ENCODE data around the gene HBG1. TPM values are rescaled to one million over a fixed set of nuclear protein-coding genes. Genes with fewer than 3 reads are reported as not detected.
"Not testable (repeated sequence)": the region's sequence is repeated elsewhere in the genome, so short reads cannot be mapped to it uniquely, and the experiment has no call there.

HBG1 gene
- polyA plus RNA-seq (2013, experiment 1 of 2; ENCODE audit: insufficient read length), result not detected
- polyA plus RNA-seq (2013, experiment 2 of 2; ENCODE audit: insufficient read length), result 0.47 TPM

DNA sequence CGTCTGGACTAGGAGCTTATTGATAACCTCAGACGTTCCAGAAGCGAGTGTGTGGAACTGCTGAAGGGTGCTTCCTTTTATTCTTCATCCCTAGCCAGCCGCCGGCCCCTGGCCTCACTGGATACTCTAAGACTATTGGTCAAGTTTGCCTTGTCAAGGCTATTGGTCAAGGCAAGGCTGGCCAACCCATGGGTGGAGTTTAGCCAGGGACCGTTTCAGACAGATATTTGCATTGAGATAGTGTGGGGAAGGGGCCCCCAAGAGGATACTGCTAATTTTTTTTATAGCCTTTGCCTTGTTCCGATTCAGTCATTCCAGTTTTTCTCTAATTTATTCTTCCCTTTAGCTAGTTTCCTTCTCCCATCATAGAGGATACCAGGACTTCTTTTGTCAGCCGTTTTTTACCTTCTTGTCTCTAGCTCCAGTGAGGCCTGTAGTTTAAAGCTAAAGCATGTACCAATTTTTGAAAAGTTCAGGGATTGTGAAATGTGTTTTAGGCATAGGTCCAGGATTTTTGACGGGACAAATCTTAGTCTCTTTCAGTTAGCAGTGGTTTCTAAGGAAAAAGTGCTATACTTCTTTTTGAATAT, at the start of gene HBG1:
TSS of gene HBG1 (minus strand) at position 51 of the 590 bp plus-strand sequence. CDS start 53 bp downstream, outside the sequence.
- DNase-seq, result not testable (repeated sequence)

DNA sequence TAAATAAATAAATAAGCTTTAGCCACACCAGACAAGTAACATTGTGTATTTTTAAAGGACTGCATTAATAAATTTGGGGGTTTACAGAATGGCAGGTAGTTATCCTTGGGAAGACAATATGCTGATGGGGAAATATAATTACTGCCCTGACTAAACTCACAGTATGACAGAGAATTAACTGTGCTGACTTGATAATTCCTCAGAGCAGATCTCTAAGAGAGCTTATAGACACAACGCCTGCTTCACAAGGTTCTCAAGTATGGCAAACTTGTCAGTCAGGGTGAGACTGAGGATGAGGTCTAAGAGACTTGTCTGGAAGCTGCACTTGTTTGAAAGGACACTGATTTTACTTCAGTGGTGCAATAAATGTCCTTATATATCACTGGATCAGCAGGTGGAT, 48.8 kb upstream of the HBG1 start:
- no peak for DNase-seq

DNA sequence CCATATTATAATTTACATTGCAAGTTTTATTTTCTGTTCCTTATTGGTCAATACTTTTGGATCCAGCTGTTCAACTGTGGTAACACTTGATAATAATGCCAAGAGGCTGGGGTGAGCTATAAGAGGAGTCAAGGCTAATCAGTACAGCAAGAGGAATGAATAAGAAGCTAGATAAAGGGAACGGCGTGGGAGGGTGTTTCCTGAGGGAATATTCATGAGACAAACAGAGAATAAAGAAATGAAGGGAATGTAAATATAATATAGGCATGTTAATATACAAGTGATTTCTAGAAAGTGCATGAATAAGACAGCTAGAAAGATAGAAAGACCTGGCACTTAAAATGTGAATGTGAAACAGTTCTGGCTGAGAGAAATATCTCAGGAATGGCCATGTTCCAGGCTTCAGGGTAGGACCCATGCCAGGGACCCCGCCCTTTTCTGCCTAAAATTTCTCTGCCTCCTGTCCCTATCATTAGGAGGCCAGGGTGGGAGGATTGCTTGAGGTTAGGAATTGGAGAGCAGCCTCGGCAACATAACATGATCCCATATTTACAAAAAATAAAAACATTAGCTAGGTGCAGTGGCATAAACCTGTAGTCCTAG, 48.2 kb upstream of the HBG1 start:
- no peak for DNase-seq

DNA sequence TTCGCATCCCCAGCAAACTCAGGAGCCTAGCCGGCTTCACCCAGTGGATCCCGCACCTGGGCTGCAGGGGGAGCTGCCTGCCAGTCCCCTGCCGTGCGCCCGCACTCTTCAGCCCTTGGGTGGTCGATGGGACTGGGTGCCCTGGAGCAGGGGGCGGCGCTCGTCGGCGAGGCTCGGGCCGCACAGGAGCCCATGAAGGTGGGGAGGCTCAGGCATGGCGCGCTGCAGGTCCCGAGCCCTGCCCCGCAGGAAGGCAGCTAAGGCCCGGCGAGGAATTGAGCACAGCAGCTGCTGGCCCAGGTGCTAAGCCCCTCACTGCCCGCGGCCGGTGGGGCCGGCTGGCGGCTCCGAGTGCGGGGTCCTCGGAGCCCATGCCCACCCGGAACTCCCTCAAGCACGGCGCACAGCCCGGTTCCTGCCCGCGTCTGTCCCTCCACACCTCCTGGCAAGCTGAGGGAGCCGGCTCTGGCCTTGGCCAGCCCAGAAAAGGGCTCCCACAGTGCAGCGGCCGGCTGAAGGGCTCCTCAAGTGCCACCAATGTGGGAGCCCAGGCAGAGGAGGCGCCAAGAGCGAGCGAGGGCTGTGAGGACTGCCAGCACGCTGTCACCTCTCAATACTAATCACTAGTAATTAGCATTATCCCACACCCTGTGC, 44.8 kb upstream of the HBG1 start:
- DNase-seq, result not testable (repeated sequence)

DNA sequence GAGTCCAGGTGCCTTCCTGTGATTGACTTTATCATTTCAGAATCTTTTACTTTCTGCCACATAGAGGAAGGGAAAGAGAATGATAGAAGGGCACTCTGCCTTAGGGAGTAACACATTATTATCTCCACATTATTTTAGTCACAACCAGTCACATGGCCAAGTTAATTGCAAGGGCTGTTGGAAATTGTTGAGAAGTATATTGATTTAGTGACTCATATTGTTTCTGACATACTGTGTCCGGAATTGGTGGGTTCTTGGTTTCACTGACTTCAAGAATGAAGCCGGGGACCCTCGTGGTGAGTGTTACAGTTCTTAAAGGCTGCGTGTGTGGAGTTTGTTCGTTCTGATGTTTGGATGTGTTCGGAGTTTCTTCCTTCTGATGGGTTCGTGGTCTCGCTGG, 43.4 kb upstream of the HBG1 start:
- DNase-seq, result no peak

DNA sequence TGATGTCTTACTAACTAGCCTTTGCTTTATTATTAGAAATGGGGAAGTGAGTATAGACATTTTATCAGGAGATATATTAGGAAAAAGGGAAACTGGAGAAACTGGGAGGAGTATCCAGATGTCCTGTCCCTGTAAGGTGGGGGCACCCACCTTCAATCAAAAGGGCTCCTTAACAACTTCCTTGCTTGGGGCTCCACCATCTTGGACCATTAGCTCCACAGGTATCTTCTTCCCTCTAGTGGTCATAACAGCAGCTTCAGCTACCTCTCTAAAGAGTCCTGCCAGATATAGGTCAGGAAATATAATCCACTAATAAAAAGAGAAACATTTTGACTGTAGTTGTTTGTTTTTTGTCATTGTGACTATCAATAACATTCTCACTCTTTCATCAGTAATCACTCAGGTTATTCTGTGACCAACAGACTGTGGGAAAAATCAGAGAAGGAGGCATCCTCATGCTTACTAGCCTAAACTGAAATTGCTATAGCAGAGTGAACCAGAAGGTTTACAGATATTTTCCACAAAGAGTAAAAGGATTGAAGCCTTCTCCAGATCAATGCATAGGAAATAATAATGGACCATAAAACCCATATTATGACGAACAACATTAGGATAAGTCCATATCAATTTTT, 41.7 kb upstream of the HBG1 start:
- DNase-seq, result peak; percentile 26

DNA sequence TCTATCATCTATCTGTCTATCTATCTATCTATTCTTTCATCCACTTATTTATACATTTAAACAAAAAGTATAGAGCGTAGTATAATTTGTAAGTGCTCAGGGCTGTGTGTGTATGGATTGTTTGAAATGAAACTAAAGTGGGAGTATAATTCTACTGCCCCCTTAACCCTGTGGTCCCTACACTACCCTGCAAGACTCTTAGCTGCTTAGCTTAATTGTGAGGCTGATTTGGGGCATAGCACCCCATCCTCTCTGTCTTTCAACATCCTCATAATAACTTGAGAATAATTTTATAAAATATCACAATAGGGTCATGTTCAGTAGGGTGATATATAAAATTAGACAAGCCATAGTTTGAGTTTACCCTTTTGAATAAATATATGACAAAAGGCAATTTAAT, 40.4 kb upstream of the HBG1 start:
- no peak for DNase-seq

DNA sequence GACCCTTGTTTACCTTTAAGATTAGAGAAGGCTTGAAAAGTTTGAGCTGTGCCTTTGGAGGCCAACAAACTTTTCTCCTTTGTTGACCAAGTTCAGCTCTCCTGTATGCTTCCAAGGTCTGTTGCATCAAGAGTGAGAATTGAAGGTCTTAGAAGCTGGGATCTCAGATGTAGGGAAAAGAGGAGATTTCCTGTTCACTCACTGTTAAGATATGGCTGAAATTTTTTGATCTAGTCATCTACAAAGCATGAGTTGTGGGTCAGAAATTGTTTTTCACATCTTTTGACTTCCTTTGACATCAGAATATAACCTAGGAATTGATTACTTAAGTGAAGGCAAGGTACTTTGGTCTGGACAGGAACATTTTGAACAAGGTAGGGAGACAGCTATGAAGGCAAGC, 40.0 kb upstream of the HBG1 start:
- no peak for DNase-seq

DNA sequence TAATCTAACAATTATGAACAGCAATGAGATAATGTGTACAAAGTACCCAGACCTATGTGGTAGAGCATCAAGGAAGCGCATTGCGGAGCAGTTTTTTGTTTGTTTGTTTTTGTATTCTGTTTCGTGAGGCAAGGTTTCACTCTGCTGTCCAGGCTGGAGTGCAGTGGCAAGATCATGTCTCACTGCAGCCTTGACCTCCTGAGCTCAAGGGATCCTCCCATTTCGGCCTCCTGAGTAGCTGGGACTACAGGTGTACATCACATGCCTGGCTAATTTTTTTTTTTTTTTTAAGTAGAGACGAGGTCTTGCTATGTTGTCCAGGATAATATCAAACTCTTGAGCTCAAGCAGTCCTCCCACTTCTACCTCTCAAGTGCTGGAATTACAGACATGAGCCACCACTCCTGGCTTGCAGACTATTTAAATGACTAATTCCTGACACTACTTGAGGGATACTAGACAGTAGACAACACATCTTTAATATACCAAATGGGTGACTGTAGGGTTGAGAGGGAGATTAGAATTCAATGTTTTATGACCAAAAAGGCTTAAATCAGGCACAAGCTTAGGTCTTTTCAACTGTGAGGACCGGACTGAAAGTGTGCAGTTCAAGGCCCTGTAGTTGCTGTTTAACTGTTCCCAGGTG, 39.4 kb upstream of the HBG1 start:
- DNase-seq, result no peak

DNA sequence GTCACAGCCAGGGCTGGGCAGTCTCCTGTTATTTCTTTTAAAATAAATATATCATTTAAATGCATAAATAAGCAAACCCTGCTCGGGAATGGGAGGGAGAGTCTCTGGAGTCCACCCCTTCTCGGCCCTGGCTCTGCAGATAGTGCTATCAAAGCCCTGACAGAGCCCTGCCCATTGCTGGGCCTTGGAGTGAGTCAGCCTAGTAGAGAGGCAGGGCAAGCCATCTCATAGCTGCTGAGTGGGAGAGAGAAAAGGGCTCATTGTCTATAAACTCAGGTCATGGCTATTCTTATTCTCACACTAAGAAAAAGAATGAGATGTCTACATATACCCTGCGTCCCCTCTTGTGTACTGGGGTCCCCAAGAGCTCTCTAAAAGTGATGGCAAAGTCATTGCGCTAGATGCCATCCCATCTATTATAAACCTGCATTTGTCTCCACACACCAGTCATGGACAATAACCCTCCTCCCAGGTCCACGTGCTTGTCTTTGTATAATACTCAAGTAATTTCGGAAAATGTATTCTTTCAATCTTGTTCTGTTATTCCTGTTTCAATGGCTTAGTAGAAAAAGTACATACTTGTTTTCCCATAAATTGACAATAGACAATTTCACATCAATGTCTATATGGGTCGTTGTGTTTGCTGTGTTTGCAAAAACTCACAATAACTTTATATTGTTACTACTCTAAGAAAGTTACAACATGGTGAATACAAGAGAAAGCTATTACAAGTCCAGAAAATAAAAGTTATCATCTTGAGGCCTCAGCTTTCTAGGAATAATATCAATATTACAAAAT, 38.6 kb upstream of the HBG1 start:
- peak; percentile 6 for DNase-seq

DNA sequence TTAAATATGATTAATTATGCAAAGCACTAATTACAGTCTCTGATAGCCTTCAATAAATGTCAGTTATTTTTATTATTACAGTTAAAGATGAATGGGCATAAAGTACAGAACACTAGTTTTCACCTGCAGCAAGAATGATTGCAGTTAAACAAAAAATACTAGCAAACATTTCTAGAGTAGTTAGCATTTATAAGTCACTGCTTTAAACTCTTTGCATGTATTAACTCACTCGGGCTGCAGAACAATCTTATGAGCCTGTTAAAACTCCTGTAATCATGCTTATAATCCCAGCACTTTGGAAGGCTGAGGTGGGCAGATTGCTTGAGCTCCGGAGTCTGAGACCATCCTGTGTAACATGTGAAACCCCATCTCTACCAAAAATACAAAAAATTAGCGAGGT, 37.2 kb upstream of the HBG1 start:
- DNase-seq, result no peak

DNA sequence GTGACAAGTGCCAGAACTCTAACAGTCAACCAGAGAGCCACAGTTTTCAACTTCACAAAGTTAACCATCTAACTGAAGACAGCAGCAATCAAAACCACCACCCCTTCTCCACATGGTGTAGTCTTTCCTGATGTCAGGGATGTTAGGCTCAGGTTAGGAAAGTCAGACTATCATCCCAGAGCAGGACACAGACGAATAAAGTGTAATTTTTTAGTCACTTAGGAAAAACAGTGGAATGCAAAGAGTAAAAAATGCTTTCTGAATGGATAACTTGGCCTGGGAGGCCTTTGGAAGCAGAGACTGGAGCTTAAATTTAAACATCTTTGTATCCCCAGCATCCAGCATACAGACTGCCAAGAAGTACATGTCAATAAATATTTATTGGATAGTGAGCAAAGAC, 36.7 kb upstream of the HBG1 start:
- DNase-seq, result no peak

DNA sequence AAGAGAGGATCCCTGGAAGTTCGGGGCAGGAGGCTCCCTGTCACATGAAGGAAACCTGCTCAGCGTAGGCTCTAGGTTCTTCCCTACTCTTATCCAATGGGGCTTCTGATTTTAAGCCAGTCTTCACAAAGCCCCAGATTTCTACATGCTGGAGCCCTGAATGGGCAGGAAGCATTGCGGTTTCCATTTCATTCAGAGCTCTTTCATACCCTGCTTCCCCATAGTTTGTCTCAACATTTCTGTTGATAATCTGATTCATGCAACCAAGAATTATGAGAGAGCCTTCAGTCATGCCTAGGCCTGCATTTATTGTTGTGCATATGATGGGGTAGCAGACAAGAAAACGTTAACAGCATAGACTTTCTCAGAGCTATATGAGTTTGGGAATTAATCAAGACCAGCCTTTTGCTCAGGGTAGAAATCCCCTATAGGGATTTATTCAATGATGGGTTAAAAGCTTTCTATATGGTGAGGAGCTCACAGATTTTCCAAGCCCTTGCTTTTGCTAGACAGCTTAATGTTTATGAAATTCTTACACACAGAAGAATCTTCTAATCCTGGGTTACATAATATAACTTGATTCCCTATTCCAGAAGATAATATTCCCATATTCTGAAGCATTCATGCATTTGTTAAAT, 36.2 kb upstream of the HBG1 start:
- DNase-seq, result no peak

DNA sequence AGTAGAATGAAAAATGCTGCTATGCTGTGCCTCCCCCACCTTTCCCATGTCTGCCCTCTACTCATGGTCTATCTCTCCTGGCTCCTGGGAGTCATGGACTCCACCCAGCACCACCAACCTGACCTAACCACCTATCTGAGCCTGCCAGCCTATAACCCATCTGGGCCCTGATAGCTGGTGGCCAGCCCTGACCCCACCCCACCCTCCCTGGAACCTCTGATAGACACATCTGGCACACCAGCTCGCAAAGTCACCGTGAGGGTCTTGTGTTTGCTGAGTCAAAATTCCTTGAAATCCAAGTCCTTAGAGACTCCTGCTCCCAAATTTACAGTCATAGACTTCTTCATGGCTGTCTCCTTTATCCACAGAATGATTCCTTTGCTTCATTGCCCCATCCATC, 35.0 kb upstream of the HBG1 start:
- DNase-seq, result no peak

DNA sequence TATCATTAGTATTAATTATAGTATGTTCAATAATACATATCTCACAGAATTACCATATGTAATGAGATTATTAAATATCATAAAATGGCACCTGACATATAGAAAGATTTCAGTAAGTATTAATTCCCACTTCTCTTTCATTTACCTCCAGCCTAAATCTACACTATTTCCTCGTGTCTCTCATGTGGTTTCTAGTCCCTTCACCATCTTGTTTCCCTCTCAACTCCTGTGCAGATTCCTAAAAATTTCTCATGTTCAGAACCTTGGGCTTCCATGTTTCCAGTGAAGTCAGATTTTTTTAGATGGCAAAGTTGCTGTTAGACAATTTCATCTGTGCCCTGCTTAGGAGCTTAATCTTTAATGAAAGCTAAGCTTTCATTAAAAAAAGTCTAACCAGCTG, 34.2 kb upstream of the HBG1 start:
- DNase-seq, result no peak

DNA sequence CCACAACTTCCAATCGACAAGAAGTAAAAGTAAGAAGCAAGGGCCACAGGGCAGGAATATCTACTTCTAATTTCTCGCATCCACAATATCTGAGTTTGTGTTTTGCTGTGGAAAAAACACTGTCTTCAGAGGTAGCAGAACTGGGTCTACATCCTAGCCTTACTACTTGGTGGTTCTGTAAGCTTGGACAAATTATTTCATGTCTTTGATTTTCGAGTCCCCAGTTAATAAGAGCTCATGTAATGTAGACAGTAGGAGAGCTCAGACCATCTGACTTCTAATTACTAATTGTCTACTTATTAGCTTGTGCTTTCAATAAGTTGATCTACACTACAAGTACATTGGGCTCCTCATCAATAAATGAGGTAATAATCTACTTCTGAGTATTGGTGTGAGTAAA, 33.4 kb upstream of the HBG1 start:
- DNase-seq, result no peak

DNA sequence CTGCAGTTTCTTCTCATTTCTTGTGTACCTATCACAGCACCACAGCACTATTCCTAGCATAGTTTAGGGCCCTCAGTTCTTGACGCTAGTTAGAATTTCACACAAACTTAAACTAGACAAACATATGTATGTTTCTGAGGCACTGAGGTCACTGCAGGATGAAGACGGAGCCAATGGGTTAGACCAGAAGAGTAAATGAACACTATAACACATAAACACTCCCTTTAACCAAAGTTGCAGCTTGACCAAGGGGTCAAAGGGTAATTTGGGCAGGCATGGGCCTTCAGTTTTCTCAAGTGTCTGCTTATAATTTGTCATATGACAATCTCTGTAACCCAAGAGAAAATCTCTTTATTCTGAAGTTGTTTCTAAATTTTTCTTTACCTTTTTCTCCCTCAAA, 33.0 kb upstream of the HBG1 start:
- no peak for DNase-seq

DNA sequence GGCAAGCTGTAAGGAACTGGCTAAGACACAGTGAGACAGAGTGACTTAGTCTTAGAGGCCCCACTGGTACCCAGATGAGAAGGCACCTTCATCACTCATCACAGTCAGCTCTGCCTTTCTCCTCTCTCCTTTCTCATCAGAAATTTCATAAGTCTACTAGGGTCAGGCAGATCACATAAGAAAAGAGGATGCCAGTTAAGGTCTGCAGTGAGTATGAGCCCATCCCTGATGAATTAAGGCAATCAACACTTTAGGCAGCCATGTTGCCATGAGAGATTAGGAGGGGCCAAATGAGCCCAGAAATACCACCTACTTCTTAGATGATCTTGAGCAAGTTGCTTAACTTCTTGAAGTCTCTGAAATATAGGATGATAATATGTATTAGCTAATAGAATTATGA, 31.9 kb upstream of the HBG1 start:
- DNase-seq, result no peak

DNA sequence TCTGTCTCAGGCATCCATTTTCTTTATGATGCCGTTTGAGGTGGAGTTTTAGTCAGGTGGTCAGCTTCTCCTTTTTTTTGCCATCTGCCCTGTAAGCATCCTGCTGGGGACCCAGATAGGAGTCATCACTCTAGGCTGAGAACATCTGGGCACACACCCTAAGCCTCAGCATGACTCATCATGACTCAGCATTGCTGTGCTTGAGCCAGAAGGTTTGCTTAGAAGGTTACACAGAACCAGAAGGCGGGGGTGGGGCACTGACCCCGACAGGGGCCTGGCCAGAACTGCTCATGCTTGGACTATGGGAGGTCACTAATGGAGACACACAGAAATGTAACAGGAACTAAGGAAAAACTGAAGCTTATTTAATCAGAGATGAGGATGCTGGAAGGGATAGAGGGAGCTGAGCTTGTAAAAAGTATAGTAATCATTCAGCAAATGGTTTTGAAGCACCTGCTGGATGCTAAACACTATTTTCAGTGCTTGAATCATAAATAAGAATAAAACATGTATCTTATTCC, 31.0 kb upstream of the HBG1 start:
- peak; percentile 94 for DNase-seq

DNA sequence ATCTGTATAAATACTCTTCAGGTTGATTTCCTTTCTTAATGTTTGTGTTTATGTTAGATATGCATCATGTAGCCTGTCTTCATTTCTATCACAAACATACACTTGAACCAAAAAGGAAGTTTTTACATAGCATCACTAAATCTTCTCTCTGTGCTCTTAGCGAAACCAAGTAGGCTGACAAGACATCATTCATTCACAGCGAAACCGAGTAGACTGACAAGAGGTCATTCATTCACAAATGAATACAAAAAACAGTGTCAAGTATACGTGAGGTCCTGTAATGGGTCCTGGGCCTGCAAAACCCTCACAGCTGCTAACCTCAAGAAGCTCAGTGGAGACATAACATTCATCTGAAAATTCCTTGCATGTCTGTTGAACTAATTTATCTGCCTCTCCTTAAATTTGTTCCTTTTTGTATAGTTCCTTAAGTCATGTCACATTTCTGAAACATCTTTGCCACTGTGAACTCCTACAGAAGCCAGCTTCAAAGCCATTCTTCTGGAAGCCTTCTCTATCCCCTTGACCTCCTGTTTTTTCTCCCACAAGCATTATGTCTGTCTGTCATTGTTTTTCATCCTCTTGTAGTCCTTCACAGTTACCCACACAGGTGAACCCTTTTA, 29.9 kb upstream of the HBG1 start:
- no peak for DNase-seq

DNA sequence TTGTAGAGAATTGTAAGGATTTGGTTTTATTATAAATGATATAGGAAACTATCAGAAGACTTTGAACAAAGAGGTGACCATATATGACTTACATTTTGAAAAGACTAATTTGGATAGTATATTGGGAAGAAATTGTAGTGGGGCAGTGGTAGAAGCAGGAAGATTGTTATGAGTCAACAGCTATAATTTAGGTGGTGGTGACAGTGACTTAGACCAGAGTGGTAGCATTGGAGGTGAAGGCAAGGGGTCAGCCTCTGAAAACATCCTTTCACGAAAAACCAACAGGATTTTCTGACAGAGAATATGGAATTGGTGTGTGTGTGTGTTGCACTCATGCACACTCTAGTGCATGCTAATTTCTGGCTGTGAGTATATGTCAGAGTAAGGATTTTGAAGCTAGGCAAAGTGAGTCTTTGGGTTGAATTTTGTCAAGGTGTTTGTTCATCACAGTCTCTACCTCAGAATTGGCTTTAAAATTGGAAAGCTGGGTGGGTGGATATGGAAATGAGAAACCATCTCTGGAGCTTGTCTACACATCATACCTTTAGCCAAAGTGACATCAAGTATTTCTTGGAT, 28.2 kb upstream of the HBG1 start:
- no peak for DNase-seq

Data from fibroblast of skin of scalp (primary cell).